ENCODE measurements around the gene C14orf180.

C14orf180 gene

DNA sequence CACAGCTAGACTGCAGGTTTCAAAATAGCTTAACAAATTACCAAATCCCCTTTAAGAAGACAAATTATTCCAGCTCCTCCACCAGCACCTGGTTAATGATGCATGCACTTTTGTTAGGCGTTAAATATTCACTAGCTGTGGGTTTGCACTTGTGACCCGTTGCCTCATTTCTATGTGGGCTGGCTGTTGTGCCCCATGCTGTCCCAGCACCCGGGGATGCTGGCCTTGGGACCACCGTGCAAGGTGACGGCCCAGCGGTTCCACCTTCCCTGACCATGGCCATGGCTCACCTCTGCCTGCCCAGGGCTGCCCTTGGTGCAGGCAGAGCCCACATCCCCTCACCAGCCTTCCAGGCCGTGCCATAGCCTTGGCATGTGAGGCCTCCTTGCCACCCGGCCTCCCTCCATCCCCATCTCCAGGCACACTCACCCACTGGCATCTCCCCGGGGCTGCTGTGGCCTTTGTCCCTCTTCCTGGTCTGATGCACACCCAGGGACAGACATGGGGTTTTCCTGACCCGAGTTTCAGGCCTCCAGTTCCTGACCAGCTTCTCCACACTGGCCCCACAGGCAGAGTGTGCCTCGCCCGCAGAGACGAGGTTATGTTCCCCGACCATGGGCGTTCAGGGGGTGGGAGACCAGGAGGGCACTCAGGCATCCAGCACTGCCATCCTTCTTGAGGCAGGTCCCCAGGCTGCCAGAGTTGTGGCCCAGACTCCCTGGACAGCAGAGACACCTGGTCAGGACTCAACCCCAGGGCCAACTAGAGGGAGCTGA, 20.3 kb upstream of the C14orf180 start:
- DNase-seq (ENCODE audit: low read depth) = no peak
- H3K4me3 ChIP-seq (ENCODE audit: low read depth, low read length) = no peak overlapping the region
- TF ChIP-seq, protein P1, sequence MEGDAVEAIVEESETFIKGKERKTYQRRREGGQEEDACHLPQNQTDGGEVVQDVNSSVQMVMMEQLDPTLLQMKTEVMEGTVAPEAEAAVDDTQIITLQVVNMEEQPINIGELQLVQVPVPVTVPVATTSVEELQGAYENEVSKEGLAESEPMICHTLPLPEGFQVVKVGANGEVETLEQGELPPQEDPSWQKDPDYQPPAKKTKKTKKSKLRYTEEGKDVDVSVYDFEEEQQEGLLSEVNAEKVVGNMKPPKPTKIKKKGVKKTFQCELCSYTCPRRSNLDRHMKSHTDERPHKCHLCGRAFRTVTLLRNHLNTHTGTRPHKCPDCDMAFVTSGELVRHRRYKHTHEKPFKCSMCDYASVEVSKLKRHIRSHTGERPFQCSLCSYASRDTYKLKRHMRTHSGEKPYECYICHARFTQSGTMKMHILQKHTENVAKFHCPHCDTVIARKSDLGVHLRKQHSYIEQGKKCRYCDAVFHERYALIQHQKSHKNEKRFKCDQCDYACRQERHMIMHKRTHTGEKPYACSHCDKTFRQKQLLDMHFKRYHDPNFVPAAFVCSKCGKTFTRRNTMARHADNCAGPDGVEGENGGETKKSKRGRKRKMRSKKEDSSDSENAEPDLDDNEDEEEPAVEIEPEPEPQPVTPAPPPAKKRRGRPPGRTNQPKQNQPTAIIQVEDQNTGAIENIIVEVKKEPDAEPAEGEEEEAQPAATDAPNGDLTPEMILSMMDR (conservative IDR thresholded peaks at IDR 0.05; ENCODE audit: low read depth, low read length) = no peak

DNA sequence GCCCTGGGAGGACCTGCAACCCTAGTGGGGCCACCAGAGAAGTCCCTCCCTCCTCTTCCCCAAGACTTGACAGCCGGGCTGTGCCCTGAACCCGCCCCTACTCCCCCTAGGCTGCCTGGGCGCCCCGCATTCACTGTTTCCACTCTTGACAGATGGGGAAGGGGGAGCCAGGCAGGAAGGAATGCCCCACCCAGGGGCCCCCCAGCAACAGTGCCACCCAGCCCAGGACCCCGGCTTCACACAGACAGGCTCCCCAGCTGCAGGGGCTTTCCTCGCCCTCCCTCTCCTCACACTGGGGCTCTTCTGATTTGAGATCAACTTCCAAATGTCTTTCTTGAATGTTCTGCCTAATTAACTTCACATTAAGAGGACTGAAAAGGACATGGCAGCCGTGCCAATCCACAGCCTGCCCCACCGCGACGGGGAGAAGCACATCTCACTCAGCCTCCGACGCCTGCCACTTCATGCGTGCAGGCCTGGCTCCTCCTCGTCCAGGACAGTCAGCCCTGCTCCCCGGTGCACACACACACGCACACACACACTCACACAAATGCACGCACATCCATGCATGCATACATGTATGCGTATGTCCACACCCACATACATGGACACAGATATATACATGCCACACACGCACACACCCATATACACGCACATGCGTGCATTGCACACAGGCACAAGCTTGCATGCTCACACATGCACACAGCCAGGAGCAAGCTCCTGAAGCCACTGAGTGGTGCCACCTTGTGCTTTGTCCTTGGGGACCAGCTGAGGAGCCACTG, 19.6 kb upstream of the C14orf180 start:
- no peak overlapping the region for H3K4me3 ChIP-seq (ENCODE audit: low read depth, low read length)
- TF ChIP-seq, protein P1 (conservative IDR thresholded peaks at IDR 0.05; ENCODE audit: low read depth, low read length) = no peak
- DNase-seq (ENCODE audit: low read depth) = no peak

DNA sequence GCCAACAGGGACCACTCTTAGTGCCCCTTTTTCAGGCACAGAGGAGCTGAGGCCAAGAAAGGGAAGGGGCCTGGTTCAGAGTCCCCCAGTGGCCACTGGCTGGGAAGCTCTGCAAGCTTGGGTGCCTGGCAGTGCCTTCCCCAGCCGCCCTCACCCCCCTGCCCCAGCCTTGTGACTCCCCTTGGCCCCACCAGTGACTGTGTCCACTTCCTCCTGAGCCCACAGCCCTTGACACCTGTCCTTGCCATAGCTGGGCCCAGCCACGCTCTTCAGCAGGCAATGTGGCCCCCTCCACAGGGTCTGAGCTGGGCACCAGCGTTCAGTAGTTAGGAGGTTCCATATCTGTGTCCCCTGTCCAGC, 19.0 kb upstream of the C14orf180 start:
- TF ChIP-seq, protein P1 (conservative IDR thresholded peaks at IDR 0.05; ENCODE audit: low read depth, low read length) = no peak

DNA sequence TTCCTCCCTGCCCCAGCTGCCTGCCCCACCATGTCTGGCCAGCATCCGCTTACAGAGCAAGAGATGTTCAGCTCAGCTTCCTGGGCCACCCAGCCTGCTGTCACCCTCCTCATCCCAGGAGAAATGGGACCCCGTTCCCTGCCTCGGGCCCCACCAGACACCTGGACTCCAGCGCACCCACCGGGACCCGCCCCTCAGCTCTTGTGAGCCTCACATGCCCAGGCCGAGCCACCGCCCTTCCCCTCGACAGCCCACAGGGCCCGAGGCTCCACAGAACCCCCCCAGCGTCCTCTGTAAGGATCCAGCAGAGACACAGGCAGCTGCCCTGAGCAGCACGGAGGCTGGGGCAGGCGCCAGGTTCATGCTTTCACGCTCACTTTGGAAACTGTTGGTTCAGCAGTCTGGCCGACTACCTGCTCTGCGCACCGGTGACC, 18.4 kb upstream of the C14orf180 start:
- H3K4me3 ChIP-seq (ENCODE audit: low read depth, low read length) = no peak overlapping the region
- TF ChIP-seq, protein P1 (conservative IDR thresholded peaks at IDR 0.05; ENCODE audit: low read depth, low read length) = no peak
- DNase-seq (ENCODE audit: low read depth) = no peak

More for the DNA sequence above, 19.0 kb upstream of the C14orf180 start:
- DNase-seq (ENCODE audit: low read depth) = no peak
- no peak overlapping the region for H3K4me3 ChIP-seq (ENCODE audit: low read depth, low read length)

DNA sequence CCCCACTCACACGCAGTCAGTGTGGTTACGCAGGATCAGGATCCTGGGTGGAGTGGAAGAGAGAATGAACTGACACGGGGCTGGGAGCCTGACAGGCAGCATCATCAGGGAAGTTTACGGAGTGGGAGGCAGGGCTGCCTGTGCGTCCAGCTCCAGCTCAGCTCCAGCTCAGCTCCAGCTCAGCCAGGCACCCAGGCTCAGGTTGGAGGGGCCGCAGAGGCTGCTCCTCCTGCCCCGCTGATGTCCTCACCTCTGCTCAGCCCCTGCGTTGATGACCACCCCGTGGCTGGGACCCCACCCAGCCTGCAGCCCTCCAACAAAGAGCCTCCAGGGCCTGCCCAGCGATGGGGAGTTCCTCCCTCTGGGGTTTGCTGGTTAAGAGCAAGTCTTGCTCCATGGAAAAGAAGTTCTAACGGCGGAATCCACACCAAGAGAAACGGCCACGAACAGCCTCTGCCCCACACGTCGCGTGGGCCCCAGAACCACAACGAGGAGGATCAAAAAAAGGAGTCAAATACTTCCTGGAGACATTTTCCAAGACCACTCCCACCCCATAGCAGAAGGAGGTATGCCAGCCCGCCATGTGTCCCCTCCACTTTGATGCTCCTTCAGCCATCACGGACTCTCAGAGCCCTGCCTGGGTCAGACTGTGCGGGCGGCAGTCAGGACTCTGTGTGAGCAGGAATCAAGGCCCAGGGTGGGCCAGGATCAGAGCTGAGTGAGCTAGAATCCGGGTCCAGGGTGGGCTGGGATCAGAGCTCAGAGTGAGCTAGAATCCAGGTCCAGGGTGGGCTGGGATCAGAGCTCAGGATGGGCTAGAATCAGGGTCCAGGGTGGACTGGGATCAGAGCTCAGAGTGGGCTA, 17.7 kb upstream of the C14orf180 start:
- TF ChIP-seq, protein P1 (conservative IDR thresholded peaks at IDR 0.05; ENCODE audit: low read depth, low read length) = no peak
- DNase-seq (ENCODE audit: low read depth) = no peak
- H3K4me3 ChIP-seq (ENCODE audit: low read depth, low read length) = no peak overlapping the region

DNA sequence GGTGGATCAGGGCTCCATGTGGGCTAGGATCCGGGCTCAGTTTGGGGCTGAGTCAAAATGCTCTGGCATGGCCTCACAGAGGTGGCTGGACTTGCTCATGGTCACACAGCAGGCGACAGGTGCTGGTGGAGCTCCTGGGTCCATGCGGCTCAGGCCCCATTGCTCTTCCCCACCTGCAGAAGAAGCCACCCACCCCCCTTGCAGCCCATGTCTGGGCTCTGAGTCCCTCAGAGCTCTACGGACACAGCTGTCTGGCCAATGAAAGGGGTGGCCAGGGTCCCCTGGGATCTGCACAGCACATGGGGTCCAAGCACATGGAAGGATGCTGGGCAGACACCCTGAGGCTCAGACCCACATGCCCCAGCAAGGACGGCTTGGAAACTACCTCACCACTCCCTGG, 17.0 kb upstream of the C14orf180 start:
- TF ChIP-seq, protein P1 (conservative IDR thresholded peaks at IDR 0.05; ENCODE audit: low read depth, low read length) = no peak
- no peak overlapping the region for H3K4me3 ChIP-seq (ENCODE audit: low read depth, low read length)
- DNase-seq (ENCODE audit: low read depth) = no peak
